Prostate gland (tissue), 2 donors: Measurements from ENCODE around the gene FCGR3A.
"Not testable (repeated sequence)": the region's sequence is repeated elsewhere in the genome, so short reads cannot be mapped to it uniquely, and the experiment has no call there.

Source experiments
- CTCF ChIP-seq, 4 experiments: fragments of 200-600 bp in 2 of 4; fragments of 450-650 bp in 2 of 4; sonication (generic) in 2 of 4; IDR thresholded peaks; 1 replicate in 3 of 4; 2 replicates in 1 of 4; pipeline ENCODE4 v1.5.1; 2016 to 2019; ENCODE audit warnings: antibody characterized with exemption in 4 of 4, mild to moderate bottlenecking in 2 of 4, moderate library complexity in 2 of 4
- POLR2A ChIP-seq: fragments of 450-650 bp; IDR thresholded peaks from one replicate; pipeline ENCODE4 v1.6.1; 2016; ENCODE audit warnings: antibody characterized with exemption, mild to moderate bottlenecking
- POLR2AphosphoS5 ChIP-seq: sonication (generic); formaldehyde crosslinking; IDR thresholded peaks from one replicate; pipeline ENCODE4 v1.6.1; 2017; ENCODE audit warnings: antibody characterized with exemption

- not testable (repeated sequence) for TF ChIP-seq CTCF (IDR thresholded peaks at IDR 0.05); POLR2A; POLR2AphosphoS5
Measured at GRCh38 chr1:161589920-161590319, 40.3 kb upstream of the FCGR3A start.
